HG03342 (cell line): ENCODE results near the gene RLN3.
A peak's percentile ranks its signal among the peaks of the same experiment; 100 is the strongest.

Source experiments
- ATAC-seq: cut with Tn5 transposase; IDR thresholded peaks from one replicate; pipeline ENCODE4 v1.9.1; 2021; ENCODE audit warnings: mild to moderate bottlenecking, moderate library complexity; ENCODE audit not compliant: unreplicated experiment

The RLN3 gene, protein sequence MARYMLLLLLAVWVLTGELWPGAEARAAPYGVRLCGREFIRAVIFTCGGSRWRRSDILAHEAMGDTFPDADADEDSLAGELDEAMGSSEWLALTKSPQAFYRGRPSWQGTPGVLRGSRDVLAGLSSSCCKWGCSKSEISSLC

DNA sequence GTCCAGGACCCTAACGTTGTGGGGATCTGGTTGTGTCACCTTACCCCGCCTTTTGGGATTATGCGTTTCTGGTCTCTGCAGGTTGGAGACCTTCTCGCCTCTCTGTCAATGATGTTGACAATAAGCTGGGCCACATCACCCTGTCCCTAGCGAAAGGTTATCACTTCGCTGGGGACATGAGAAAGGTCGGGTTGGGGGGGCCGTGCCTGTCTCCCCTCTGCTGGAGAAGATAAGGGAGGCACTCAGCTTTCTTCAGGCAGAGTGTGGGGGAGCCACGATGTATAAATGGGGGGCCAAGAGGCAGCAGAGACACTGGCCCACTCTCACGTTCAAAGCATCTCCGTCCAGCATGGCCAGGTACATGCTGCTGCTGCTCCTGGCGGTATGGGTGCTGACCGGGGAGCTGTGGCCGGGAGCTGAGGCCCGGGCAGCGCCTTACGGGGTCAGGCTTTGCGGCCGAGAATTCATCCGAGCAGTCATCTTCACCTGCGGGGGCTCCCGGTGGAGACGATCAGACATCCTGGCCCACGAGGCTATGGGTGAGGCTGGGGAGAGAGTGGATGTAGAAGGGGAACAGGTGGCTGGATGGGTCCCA is at the start of gene RLN3:
TSS of gene RLN3 (plus strand) at position 293 of the 595 bp plus-strand sequence. CDS start at position 350, 57 bp downstream.
- ATAC-seq, result no peak

DNA sequence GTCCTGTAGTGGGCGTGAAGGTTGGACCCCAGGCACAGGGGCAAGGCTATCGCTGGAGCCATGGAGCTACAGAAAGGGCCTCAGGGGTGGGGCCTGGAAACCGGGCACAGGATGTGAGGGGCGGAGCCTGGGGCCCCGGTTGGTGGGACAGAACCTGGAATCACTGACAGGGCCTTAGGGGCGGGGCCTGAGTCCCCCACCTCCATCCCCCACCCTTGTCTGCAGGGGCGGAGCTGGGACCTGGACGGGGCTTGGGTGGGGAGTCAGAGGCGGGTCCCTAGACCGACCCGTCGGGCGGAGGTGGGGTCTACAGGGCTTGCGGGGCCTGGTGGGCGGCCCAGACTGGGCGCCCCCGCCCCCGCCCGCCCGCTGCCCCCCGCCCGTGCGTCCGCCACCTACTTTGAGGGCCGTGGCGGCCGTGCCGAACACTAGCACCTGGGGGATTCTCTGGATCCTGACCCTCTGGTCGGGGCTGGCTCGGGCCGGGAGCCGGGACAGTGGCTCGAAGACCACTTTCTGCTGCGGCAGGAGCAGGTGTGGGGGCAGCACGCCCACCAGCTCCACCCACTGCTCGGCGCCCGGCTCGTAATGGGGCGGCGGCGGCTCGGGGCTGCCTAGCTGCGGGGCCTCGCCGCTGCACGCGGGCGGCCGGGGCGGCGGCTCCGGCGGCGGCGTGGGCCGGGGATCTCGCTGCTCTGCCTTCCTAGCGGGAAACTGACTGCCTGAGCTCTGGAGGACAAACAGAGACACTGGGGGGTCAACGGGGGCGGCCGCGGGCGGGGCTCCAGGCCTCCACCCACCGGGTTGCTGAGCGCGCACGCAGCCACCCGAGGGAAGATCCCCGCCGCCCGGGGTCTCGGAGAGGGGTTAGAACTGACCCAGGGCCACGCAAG is 49.4 kb upstream of the RLN3 start:
- no peak for ATAC-seq

DNA sequence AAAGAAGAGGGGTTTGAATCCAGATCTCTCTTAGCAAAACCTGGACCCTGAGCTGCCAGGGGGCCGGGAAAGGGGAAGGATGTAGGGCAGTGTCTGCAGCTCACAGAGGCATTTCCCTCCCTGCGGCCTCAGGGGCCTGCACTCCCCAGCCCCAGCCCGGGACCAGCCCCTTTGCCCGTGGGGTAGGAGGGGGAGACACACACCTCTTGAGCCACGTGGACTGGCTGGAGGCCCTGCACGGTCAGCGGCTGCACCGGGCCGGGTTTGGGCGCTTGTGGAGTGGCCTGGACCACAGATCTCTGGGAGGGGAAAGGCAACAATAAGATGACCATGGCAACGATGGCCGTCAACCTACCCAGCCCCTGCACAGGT is 48.7 kb upstream of the RLN3 start:
- ATAC-seq, result no peak

DNA sequence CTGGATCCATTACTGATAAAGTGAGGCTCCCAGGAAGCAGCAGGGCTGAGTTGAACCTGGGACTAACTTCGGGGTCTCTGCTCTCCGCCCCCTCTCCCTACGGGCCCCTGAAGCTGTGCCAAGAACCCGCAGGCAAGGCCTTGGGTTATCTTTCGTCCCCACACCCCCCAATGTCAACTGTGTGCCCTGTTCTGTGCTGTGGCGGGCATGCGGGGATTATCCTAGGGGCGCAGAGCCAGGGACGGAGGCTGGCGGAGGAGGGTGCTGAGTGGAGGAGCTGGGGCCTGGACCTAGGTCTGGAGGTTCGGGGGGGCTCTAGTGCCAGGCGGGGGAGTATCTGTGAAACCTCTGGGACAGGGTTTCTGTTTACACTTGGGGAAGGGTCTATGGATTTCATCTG is 48.3 kb upstream of the RLN3 start:
- no peak for ATAC-seq

DNA sequence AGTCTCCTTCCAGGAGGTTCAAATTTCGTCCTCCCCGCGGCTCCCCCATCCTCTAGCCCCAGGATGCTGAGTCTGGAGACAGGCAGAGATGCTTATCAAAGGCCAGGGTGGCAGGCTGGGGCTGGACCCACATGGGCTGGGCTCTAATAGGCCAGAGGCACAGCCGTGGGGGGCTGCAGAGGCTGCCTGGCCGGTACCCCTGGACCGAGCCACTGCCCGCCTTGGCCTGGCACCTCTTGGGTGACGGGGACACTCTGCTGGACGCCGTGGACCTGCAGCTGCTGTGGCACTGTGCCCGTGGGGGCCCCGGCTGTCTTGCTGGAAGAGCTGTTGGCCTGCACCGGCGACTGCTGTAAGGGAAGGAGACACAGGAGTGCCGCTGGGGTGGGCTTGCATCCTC is 47.6 kb upstream of the RLN3 start:
- no peak for ATAC-seq

DNA sequence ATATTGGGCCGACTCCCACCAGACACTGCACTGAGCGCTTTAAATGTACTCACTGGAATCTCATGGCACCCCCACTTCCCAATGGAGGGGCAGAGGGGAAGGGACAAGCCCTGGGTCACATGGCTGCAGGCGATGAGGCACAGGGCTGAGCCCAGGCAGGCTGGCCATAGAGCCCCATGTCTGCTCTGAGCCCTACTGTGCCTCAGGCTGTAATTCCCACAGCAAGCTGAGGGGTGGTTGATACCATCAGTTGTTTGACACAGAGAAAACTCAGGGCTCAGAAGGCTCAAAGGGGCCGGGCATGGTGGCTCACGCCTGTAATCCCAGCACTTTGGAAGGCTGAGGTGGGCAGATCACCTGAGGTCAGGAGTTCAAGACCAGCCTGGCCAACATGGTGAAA is 46.9 kb upstream of the RLN3 start:
- no peak for ATAC-seq

DNA sequence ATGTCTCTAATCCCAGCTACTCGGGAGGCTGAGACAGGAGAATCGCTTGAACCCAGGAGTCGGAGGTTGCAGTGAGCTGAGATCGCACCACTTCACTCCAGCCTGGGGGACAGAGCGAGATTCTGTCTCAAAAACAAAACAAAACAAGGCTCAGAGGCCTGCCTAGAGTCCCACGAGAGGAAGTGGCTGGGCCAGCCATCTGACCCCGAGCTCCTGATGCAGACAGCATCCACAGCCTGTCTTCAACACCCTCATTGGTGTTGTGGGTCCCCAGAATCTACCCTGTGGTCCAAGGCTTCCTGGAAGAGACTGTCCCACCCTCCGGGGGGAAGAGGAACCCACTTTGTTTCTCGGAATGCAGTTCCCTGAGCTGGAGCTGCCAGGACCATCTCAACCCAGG is 46.5 kb upstream of the RLN3 start:
- ATAC-seq, result no peak

DNA sequence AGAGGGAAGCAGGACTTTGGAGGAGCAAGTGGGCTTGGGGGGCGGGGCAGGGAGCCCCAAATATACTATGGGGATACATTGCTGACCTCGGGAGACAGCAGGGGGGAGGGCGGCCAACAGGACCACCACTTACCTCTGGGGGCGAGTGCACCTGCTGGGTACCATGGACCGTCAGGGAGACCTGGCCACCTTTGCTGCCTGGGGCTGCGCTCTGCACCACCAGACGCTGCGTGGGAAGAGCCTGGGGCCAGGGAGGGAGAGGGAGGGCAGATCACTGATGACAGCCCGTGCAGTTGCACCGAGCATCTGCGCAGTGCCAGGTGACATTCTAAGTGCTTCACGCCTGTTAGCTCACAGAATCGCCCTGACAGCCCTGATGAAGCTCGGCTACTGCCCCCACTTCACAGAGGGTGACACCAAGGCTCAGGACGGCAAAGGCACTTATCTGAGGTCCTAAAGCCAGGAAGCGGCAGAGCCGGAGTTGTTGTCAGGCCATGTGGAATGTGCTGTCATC is 45.9 kb upstream of the RLN3 start:
- no peak for ATAC-seq

DNA sequence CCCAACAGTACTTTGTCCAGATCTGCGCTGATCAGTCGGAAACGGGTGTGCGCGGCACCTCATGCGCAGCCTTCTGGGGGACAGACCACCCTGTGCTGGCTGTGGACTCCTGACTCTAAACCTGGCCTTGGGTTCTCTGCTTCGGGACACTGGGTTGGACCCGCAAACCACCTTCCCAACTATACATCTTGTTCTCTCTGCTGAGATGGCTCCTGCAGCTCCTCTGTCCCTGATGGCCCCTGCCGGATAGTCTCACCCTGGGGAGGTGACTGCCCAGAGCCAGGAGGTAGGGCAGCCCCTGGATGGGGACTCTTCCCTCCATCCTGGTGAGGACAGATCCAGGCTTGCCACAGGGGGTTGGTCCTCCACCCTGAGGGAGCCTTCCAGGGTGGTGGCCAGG is 45.2 kb upstream of the RLN3 start:
- no peak for ATAC-seq

DNA sequence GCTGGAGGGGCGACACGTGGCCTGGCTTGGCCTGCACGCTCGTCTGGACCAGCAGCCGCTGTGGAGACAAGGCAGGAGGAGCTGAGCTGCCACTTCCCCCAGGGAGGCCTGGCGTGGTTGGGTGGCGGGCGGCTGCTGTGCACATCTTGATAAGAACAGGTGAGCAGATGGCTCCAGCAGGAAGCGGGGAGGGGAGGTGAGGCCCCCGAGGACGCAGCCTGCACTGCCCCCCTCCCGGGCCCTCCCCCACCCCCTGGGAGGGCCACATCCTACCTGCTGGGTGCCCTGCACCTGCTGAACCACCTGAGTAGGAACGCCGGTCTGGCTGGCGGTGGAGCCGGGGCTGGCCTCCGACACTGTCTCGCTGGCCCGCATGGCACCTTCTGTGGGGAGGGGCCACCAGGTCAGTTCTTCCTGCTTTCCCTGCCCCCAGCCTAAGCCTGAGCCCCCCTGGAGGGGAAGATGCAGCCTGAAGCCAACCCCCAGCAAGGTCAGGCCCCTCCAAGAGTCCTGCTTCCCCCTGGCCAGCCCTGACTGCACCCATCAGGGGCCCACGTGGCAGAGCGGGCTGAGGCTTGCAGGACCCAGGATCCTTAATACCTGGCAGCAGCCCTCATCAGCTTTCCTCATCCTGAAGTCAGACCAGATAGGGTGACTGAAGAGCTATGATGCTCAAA is 44.6 kb upstream of the RLN3 start:
- ATAC-seq, result no peak

DNA sequence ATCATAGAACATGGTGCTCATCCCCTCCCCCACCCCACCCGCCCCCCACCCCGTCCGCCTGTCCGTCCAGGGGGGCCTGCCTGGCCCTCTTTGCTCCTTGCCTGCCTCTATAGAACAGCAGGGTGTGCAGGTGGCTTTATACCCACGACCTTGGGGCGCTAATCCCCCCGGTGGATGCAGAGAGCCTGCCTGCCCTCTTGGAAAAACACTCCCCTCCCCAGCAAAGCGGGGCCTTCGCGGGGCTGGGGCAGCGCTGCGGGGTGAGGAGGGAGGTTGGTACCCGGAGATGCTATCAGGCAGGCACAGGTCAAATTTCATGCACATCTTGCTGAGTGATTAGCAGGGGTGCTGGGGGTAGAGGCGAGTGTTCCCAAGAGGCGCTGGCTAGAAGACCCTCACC is 43.8 kb upstream of the RLN3 start:
- no peak for ATAC-seq

DNA sequence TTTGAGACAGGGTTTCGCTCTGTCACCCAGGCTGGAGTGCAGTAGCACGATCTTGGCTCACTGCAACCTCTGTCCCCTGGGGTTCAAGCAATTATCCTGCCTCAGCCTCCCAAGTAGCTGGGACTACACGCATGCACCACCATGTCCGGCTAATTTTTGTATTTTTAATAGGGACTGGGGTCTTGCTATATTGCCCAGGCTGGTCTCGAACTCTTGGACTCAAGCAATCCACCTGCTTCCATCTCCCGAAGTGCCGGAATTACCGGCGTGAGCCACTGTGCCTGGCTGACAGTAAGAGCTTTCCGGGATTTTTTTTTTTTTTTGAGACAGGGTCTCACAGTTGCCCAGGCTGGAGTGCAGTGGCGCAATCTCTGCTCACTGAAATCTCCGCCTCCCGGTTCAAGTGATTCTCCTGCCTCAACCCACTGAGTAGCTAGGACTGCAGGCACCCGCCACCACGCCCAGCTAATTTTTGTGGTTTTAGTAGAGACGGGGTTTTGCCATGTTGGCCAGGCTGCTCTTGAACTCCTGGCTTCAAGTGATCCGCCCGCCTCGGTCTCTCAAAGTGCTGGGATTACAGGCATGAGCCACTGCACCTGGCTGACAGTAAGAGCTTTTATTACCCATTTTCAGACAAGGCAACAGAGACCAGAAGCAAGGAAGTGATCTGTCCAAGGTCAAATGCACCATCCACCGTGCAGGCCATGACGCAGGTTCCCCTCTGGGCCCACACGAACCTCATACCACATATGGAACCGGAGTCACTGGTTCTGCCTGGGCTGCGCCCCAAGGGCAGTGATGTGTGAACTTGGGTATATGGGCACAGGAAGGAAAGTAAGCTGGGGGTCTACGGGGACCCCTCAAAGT is 42.8 kb upstream of the RLN3 start:
- no peak for ATAC-seq

DNA sequence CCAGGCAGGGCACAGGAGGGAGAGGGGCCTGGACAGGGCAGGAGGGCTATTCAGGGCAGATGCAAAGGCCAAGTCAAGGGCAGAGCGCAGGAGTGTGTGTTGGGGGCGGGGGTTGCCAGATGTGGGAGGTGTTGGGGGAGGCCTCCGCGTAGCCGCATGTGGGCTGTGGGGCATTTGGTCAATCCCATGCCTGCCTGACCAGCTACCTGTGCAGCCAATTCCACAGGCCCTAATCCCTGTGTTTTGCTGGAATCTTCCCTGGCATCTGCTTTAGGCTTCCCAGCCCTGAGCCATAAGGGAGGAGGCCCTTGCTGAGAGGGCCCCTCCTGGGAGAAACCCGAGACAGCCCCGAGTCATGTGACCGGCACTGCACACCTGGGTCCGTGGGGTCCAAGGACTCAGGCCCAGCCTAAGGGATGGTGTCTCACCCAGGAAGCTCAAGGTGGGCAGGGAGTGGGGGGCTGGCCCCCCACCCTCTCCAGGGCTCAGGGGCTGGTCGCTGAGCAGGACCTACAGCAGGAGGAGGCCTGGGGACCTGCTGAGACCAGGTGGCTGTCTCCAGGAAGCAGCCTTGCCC is 42.1 kb upstream of the RLN3 start:
- ATAC-seq, result peak; percentile 10

DNA sequence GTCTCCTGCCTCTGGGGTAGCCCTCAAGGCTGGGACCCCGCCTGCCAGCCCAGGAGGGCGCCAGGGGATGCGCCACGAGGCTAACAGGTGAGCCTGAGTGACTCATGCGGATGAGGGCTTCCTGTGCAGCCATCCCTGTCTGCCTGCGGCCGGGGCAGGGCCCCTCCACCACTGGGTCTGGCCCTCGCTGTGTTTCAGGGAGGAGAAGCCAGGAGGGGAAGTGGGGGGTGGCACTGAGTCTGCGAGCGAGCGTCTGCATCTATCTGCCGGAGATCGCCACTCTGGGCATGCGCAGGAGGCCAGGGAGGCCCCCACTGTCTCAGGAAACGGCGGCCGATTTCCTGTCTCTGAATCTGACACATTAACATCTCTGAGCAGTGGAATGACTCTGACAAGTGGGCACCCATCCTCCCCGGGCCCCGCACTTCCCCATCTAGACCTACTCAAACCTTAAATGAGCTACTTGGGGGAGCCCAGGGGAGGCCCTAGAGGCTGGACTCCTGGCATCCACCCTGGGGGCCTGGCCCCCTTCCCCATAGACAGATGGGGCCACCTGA is 41.5 kb upstream of the RLN3 start:
- peak; percentile 80 for ATAC-seq

DNA sequence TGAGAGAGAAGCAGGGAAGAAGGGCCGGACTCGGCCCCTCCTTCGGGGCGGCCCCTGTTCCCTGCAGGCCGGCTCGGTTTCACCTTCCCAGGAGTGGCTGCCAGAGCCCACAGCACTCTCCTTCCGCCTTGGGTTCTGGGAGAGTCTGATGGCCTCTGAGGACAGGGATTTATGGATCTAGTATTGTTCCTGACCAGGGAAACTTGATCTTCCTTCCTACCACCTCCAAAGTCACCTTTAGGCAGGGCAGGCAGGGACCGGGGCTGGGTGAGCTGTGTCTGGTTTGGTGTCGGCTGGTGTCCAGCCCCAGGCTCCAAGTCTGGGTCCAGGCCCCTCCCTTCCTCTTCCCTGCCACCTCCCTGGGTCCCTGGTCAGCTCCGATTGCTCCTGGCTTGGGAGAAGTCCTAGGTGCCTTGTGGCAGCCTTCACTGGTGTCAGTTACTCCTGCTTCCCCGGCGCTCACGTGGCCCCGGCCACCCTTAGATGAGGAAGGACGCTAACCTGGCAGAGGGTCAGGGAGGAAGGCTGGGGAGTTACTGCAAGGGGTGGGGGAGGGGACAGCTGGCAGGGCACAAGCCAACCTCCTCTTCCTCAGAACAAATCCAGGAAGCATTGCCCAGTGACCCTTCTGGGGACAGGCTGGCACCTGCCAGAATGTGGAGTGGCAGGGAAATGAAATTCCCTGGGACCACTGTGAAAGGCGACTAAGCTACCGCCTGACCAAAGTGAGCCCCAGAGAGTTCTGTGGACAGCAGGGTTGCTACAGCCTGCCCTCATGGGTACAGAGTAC is 40.7 kb upstream of the RLN3 start:
- ATAC-seq, result no peak

DNA sequence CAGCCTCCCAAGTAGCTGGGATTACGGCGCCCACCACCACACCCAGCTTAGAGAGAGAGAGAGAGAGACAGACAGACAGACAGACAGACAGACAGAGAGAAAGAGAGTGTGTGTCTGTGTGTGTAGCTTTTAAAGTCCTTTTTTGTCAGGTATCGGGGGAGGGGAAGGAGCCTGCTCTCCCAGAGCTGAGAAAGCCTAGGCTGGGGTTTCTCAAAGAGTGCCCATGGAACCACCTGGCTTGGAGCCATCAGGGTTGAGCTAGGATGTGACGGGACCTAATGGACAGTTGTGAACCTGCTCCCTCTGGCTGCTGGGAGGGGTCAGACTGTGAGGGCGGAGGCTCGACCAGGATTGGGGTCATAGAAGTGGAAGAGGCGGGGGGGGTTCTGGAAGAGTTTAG is 38.5 kb upstream of the RLN3 start:
- ATAC-seq, result no peak

DNA sequence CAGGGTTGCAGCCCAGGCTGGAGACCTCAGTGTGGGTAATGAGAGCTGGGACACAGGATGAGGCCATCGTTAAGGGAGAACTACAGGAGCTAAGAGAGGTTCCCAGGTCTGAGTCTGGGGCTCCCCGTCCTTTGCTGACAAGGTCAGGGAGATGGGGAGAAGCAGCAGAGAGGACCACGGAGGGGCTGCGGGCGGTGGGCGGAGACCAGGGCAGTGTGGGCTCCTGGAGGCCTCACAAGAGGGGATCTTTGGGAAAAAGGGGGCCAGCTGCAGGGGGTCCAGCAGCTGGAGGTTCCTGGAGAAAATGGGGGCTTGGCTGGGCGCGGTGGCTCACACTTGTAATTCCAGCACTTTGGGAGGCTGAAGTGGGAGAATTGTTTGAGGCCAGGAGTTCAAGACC is 37.9 kb upstream of the RLN3 start:
- ATAC-seq, result no peak

DNA sequence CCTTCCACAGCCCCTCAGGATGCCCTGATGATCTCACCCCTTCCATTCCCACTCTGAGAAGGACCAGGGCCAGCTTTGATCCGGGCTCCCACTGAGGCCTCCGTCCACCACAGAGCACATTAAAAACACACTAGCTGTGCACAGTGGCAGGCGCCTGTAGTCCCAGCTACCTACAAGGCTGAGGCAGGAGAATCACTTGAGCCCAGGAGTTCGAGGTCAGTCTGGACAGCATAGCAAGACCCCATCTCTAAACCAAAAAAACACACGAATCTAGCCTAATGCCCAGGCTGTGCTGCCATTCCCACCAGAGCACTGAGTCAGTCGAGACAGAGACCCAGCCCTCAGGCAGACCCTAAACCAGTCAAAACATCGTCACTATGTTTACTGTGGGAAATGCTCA is 35.9 kb upstream of the RLN3 start:
- ATAC-seq, result no peak
